ENCODE data around the gene PARN.
A peak's percentile ranks its signal among the peaks of the same experiment; 100 is the strongest.

PARN gene

GRCh38 chr16:14496786-14497185 is 133.3 kb downstream of the PARN start (continued):
- TF ChIP-seq PRDM10 (tag by site-specific recombination; IDR thresholded peaks at IDR 0.05) (peak; percentile 50; the same call in 1 of the 2 replicates), ZNF530 (tag by site-specific recombination; IDR thresholded peaks at IDR 0.05; ENCODE audit: low read depth) (no peak)

GRCh38 chr16:14496047-14496770 is 133.9 kb downstream of the PARN start:
- Histone ChIP-seq H3K27ac (ENCODE audit: extremely low read depth, low read depth, low read length) (no peak overlapping the region), H3K36me3 (ENCODE audit: control insufficient read depth in 2 of 2, insufficient read depth in 1 of 2, low read length in 2 of 2) (no peaks in the 10 kb centered on the region), H3K9me3 (ENCODE audit: control insufficient read depth, insufficient read depth, low read depth, low read length) (no peaks in the 10 kb centered on the region), H3K4me3 (ENCODE audit: low read depth, low read length) (no peak overlapping the region), H3K4me1 (ENCODE audit: control insufficient read depth, insufficient read depth, low read length) (no peaks in the 10 kb centered on the region)
- CTCF ChIA-PET = interaction anchor here (0.7 kb wide), 1 partner anchor 180 kb away, joined by 3 read pairs; no protein-coding TSS in a partner anchor
- POLR2A ChIA-PET = no interaction called here
- TF ChIP-seq BCL11B (tag by site-specific recombination; IDR thresholded peaks at IDR 0.05; ENCODE audit: low read depth) (no peak), PRDM2 (tag by site-specific recombination; IDR thresholded peaks at IDR 0.05; ENCODE audit: borderline replicate concordance) (no peak), ZNF544 (tag by site-specific recombination; IDR thresholded peaks at IDR 0.05) (no peak), ZFP41 (tag by site-specific recombination; IDR thresholded peaks at IDR 0.05; ENCODE audit: borderline replicate concordance) (no peak), ZNF571 (tag by site-specific recombination; IDR thresholded peaks at IDR 0.05) (no peak), ZNF529 (tag by site-specific recombination; IDR thresholded peaks at IDR 0.05; ENCODE audit: insufficient replicate concordance) (no peak), WT1 (tag by site-specific recombination; IDR thresholded peaks at IDR 0.05) (no peak), REST (tag by site-specific recombination; IDR thresholded peaks at IDR 0.05) (no peak), ZNF335 (tag by site-specific recombination; conservative IDR thresholded peaks at IDR 0.05) (no peak), MYNN (tag by site-specific recombination; IDR thresholded peaks at IDR 0.05; ENCODE audit: borderline replicate concordance) (no peak), ZNF18 (tag by site-specific recombination; IDR thresholded peaks at IDR 0.05) (no peak), ZNF394 (tag by site-specific recombination; IDR thresholded peaks at IDR 0.05; ENCODE audit: borderline replicate concordance) (no peak), CTCF (tag by site-specific recombination; IDR thresholded peaks at IDR 0.05) (no peak), ZNF791 (tag by site-specific recombination; IDR thresholded peaks at IDR 0.05) (no peak), ZNF132 (tag by site-specific recombination; IDR thresholded peaks at IDR 0.05; ENCODE audit: borderline replicate concordance) (no peak), ZNF37A (tag by site-specific recombination; IDR thresholded peaks at IDR 0.05) (no peak), ZNF701 (tag by site-specific recombination; IDR thresholded peaks at IDR 0.05) (no peak)

Measured in HEK293 (cell line).